ENCODE data around the gene KRTAP10-9.

DNA sequence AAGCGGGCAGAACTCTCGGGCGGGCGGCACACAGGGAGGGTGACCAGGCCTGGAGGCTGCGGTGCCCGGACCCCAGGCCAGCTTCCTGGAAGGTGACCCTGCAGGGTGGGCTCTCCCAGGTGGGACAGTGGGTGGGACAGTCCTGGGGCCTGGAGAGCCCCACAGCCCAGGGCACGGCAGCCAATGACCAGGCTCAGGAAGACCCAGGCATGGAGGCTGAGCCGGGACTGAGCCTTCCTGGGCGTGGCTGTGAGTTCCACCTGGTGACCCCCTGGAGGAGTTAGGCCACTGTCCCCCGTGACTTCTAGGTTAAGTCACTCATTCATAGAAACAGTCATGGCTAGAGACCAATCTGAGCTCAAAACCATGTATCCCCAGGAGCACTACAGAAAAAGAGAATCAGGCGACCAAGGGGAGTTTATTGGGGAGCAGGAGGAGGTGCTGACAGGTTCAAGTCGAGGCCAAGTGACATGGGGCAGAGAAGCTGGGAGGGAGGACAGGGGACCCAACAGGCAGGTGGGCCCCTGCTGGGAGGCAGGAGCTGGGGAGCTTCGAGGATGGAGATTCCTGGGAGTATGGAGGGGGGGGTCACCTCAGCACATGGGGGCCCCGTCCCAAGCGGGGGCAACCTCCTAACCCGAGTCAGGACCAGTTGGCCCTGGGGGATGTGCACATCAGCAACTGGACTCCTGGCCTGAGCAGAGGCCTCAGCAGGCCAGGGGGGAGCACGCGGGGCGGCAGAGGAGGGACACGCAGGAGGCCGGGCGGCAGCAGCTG, 47.6 kb upstream of the KRTAP10-9 start:
- TF ChIP-seq, protein P1, sequence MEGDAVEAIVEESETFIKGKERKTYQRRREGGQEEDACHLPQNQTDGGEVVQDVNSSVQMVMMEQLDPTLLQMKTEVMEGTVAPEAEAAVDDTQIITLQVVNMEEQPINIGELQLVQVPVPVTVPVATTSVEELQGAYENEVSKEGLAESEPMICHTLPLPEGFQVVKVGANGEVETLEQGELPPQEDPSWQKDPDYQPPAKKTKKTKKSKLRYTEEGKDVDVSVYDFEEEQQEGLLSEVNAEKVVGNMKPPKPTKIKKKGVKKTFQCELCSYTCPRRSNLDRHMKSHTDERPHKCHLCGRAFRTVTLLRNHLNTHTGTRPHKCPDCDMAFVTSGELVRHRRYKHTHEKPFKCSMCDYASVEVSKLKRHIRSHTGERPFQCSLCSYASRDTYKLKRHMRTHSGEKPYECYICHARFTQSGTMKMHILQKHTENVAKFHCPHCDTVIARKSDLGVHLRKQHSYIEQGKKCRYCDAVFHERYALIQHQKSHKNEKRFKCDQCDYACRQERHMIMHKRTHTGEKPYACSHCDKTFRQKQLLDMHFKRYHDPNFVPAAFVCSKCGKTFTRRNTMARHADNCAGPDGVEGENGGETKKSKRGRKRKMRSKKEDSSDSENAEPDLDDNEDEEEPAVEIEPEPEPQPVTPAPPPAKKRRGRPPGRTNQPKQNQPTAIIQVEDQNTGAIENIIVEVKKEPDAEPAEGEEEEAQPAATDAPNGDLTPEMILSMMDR (optimal IDR thresholded peaks at IDR 0.05 in 1 of 3, IDR thresholded peaks at IDR 0.05 in 1 of 3, conservative IDR thresholded peaks at IDR 0.05 in 1 of 3; ENCODE audit: extremely low read depth in 1 of 3, insufficient read depth in 2 of 3, low read length in 3 of 3) = no peak
- no peak for TF ChIP-seq EZH2 (IDR thresholded peaks at IDR 0.05; ENCODE audit: low read length)
